ENCODE results near the gene SLC29A2. TPM values are rescaled to one million over a fixed set of nuclear protein-coding genes. Genes with fewer than 3 reads are reported as not detected.

The SLC29A2 gene
- total RNA-seq, 1 experiment from 2014 or later: 30.3 TPM

GRCh38 chr11:66315921-66316811 is 55.4 kb downstream of the SLC29A2 start:
- Histone ChIP-seq H3K4me1 (peaks cover 31% of the 10 kb centered on the region), H3K9me3 (peaks cover 7% of the 10 kb centered on the region; the same call in 1 of the 2 replicates), H3K4me3 (ENCODE audit: low read depth, low read length) (no peak overlapping the region), H3K27me3 (replicated peaks; ENCODE audit: control insufficient read depth, insufficient read depth, low read length) (no peaks in the 10 kb centered on the region), H3K36me3 (ENCODE audit: control insufficient read depth, insufficient read depth, low read length) (no peaks in the 10 kb centered on the region)
- no peak overlapping the region for H3K4me3 Mint-ChIP-seq (ENCODE audit: unreplicated experiment)
- no peak for DNase-seq
- TF ChIP-seq CTCF (IDR thresholded peaks at IDR 0.05; ENCODE audit: insufficient read depth in 1 of 2, low read depth in 1 of 2, low read length in 1 of 2, severe bottlenecking in 1 of 2, unreplicated experiment in 1 of 2): no peak
- CTCF ChIA-PET: interaction anchor here (0.6 kb wide), 2 partner anchors 14 to 48 kb away, joined by 3 to 4 read pairs; no protein-coding TSS in a partner anchor
- no peak overlapping the region for H3K27ac Mint-ChIP-seq (ENCODE audit: unreplicated experiment)
- H3K27me3 Mint-ChIP-seq (ENCODE audit: insufficient read depth, unreplicated experiment): no peaks in the 10 kb centered on the region
- no TSS peak for BruUV-seq (replicated peaks)
- POLR2A ChIA-PET: interaction anchor here (0.6 kb wide), 1 partner anchor 26 kb away, joined by 3 read pairs; no protein-coding TSS in a partner anchor
- H3K36me3 Mint-ChIP-seq (ENCODE audit: insufficient read depth, unreplicated experiment): peaks cover 17% of the 10 kb centered on the region
- H3K9me3 Mint-ChIP-seq (ENCODE audit: unreplicated experiment): peaks cover 15% of the 10 kb centered on the region
- intact Hi-C loops (cut with micrococcal nuclease; ENCODE audit: unreplicated experiment): no loop called here
- peaks cover 13% of the 10 kb centered on the region for H3K4me1 Mint-ChIP-seq (ENCODE audit: low read depth, unreplicated experiment)

- ChIA-PET POLR2A (no interaction called here), CTCF (interaction anchor here (0.6 kb wide), 1 partner anchor 48 kb away, joined by 4 read pairs; no protein-coding TSS in a partner anchor)
- Histone ChIP-seq H3K9me3 (peaks cover 7% of the 10 kb centered on the region; the same call in 1 of the 2 replicates), H3K4me3 (ENCODE audit: low read depth, low read length) (no peak overlapping the region), H3K36me3 (ENCODE audit: control insufficient read depth, insufficient read depth, low read length) (no peaks in the 10 kb centered on the region), H3K27me3 (replicated peaks; ENCODE audit: control insufficient read depth, insufficient read depth, low read length) (no peaks in the 10 kb centered on the region), H3K4me1 (peaks cover 31% of the 10 kb centered on the region)
- no TSS peak for BruUV-seq (replicated peaks)
- peaks cover 17% of the 10 kb centered on the region for H3K36me3 Mint-ChIP-seq (ENCODE audit: insufficient read depth, unreplicated experiment)
- H3K4me1 Mint-ChIP-seq (ENCODE audit: low read depth, unreplicated experiment): peaks cover 13% of the 10 kb centered on the region
- DNase-seq: no peak
- no peak overlapping the region for H3K4me3 Mint-ChIP-seq (ENCODE audit: unreplicated experiment)
- no peak overlapping the region for H3K27ac Mint-ChIP-seq (ENCODE audit: unreplicated experiment)
- peaks cover 15% of the 10 kb centered on the region for H3K9me3 Mint-ChIP-seq (ENCODE audit: unreplicated experiment)
- intact Hi-C loops (cut with micrococcal nuclease; ENCODE audit: unreplicated experiment): no loop called here
- TF ChIP-seq CTCF (IDR thresholded peaks at IDR 0.05; ENCODE audit: insufficient read depth in 1 of 2, low read depth in 1 of 2, low read length in 1 of 2, severe bottlenecking in 1 of 2, unreplicated experiment in 1 of 2): no peak
- H3K27me3 Mint-ChIP-seq (ENCODE audit: insufficient read depth, unreplicated experiment): no peaks in the 10 kb centered on the region
Observed at GRCh38 chr11:66315498-66315885, 56.1 kb downstream of the SLC29A2 start.

GRCh38 chr11:66314561-66315497 is 56.7 kb downstream of the SLC29A2 start:
- Mint-ChIP-seq H3K36me3 (ENCODE audit: insufficient read depth, unreplicated experiment) (peaks cover 17% of the 10 kb centered on the region), H3K27ac (ENCODE audit: unreplicated experiment) (no peak overlapping the region), H3K9me3 (ENCODE audit: unreplicated experiment) (peaks cover 13% of the 10 kb centered on the region), H3K4me1 (ENCODE audit: low read depth, unreplicated experiment) (peaks cover 13% of the 10 kb centered on the region), H3K27me3 (ENCODE audit: insufficient read depth, unreplicated experiment) (no peaks in the 10 kb centered on the region), H3K4me3 (ENCODE audit: unreplicated experiment) (no peak overlapping the region)
- H3K9me3 ChIP-seq: peaks cover 5% of the 10 kb centered on the region; the same call in 1 of the 2 replicates
- no peak overlapping the region for H3K4me3 ChIP-seq (ENCODE audit: low read depth, low read length)
- peaks cover 31% of the 10 kb centered on the region for H3K4me1 ChIP-seq
- no peak for DNase-seq
- POLR2A ChIA-PET: interaction anchor here (0.5 kb wide), 1 partner anchor 56 kb away, joined by 5 read pairs; no protein-coding TSS in a partner anchor
- intact Hi-C loops (cut with micrococcal nuclease; ENCODE audit: unreplicated experiment): no loop called here
- H3K27me3 ChIP-seq (replicated peaks; ENCODE audit: control insufficient read depth, insufficient read depth, low read length): no peaks in the 10 kb centered on the region
- no TSS peak for BruUV-seq (replicated peaks)
- H3K36me3 ChIP-seq (ENCODE audit: control insufficient read depth, insufficient read depth, low read length): no peaks in the 10 kb centered on the region
- CTCF ChIA-PET: interaction anchor here (0.6 kb wide), 1 partner anchor 47 kb away, joined by 4 read pairs; no protein-coding TSS in a partner anchor
- TF ChIP-seq CTCF (IDR thresholded peaks at IDR 0.05; ENCODE audit: insufficient read depth in 1 of 2, low read depth in 1 of 2, low read length in 1 of 2, severe bottlenecking in 1 of 2, unreplicated experiment in 1 of 2): no peak

Data from Caco-2 (cell line).